HepG2 (cell line): ENCODE results near the gene ART1.

Experiments used
- HOXD1 ChIP-seq: sonication (generic); formaldehyde crosslinking; IDR thresholded peaks from 2 replicates; pipeline ENCODE4 v1.5.0; 2020; ENCODE audit warnings: missing genetic modification reagents
- POLR2A ChIP-seq, 2 experiments: IDR thresholded peaks; 2 replicates each; pipeline ENCODE4 v1.6.1; 2011; ENCODE audit warnings: low read depth in 2 of 2, low read length in 2 of 2, mild to moderate bottlenecking in 1 of 2, moderate library complexity in 1 of 2; ENCODE audit not compliant: insufficient read depth in 1 of 2
- TBP ChIP-seq: sonication (generic); formaldehyde crosslinking; IDR thresholded peaks from 2 replicates; pipeline ENCODE4 v1.5.0; 2020; ENCODE audit warnings: missing genetic modification reagents
- ZBTB1 ChIP-seq: sonication (generic); formaldehyde crosslinking; IDR thresholded peaks from 2 replicates; pipeline ENCODE4 v1.4.0; 2020; ENCODE audit warnings: missing genetic modification reagents, borderline replicate concordance
- ZNF235 ChIP-seq: sonication (generic); formaldehyde crosslinking; IDR thresholded peaks from 2 replicates; pipeline ENCODE4 v1.8.1; 2023; ENCODE audit warnings: mild to moderate bottlenecking, missing genetic modification reagents, borderline replicate concordance
- TF ChIP-seq, protein P1 (sequence below): sonication (generic); formaldehyde crosslinking; IDR thresholded peaks from 2 replicates; pipeline ENCODE4 v1.4.0; 2020; ENCODE audit warnings: mild to moderate bottlenecking, missing genetic modification reagents, borderline replicate concordance

DNA sequence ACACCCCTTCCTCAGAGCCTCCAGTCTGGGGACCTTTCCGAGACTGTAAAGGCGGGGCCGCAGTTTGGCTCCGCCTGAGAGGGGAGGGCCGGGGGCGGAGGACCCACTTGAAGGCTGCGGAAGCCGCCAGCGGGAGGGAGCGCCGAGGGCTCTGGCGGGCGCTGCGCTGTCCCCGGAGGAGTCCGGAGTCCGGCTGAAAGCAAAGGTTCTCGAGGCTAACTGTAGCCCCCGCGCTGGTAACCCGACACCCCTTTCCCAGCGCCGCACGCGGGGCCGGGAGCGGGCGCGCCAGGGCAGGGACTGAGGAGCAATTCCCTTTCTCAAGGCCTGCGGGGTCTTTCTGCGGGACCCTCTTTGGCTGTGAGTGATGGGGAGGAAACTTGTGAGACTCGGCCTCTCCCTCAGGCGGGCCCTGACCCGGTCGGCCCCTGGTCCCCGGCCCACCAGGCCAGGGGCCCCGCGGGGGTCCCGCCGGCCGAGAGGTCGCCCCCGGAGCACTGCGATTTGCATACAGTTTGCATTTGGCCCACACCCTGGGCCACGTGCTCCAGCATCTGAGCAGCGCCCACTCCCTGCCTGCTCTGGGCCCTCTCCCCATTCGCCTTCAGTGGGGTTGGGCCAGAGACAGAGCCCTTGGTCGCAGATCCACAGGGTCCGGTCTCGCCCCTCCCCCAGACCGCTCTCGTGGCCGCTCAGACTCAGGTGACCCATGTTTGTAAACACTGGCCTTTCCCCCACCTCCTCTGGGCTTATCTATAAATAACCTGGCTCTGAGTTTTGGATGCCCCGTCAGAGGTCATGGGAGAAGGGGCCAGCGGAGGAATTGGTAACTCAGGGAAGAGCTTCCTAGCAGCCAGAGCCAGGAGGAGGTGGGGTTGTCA is 2.6 kb upstream of the ART1 start:
- TF ChIP-seq POLR2A (IDR thresholded peaks at IDR 0.05; ENCODE audit: insufficient read depth in 1 of 2, low read depth in 2 of 2, low read length in 2 of 2) (peak; percentile 59; a peak in 3 of 4 replicates), HOXD1 (CRISPR knock-in tag) (peak; percentile 38; the same call in 1 of the 2 replicates), TBP (CRISPR knock-in tag) (no peak), ZNF235 (CRISPR knock-in tag) (no peak), ZBTB1 (no peak)
- TF ChIP-seq, protein P1, sequence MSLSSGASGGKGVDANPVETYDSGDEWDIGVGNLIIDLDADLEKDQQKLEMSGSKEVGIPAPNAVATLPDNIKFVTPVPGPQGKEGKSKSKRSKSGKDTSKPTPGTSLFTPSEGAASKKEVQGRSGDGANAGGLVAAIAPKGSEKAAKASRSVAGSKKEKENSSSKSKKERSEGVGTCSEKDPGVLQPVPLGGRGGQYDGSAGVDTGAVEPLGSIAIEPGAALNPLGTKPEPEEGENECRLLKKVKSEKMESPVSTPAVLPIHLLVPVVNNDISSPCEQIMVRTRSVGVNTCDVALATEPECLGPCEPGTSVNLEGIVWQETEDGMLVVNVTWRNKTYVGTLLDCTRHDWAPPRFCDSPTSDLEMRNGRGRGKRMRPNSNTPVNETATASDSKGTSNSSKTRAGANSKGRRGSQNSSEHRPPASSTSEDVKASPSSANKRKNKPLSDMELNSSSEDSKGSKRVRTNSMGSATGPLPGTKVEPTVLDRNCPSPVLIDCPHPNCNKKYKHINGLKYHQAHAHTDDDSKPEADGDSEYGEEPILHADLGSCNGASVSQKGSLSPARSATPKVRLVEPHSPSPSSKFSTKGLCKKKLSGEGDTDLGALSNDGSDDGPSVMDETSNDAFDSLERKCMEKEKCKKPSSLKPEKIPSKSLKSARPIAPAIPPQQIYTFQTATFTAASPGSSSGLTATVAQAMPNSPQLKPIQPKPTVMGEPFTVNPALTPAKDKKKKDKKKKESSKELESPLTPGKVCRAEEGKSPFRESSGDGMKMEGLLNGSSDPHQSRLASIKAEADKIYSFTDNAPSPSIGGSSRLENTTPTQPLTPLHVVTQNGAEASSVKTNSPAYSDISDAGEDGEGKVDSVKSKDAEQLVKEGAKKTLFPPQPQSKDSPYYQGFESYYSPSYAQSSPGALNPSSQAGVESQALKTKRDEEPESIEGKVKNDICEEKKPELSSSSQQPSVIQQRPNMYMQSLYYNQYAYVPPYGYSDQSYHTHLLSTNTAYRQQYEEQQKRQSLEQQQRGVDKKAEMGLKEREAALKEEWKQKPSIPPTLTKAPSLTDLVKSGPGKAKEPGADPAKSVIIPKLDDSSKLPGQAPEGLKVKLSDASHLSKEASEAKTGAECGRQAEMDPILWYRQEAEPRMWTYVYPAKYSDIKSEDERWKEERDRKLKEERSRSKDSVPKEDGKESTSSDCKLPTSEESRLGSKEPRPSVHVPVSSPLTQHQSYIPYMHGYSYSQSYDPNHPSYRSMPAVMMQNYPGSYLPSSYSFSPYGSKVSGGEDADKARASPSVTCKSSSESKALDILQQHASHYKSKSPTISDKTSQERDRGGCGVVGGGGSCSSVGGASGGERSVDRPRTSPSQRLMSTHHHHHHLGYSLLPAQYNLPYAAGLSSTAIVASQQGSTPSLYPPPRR = peak; percentile 30; the same call in 1 of the 2 replicates
